T-helper 2 cell treated with Interferon-gamma antibody and Interleukin-4, amounts not matched to agents 5 μg/mL and 100 μg/mL, for 36 hours (primary cell): ENCODE measurements around the gene ATXN1.

Experiments
- DNase-seq: peaks from one replicate; pipeline ENCODE4 v3.0.0; 2021; ENCODE audit warnings: low spot score
- H3K27ac Mint-ChIP-seq: one replicate; pipeline ENCODE4 v1.8.0; 2021; ENCODE audit warnings: mild to moderate bottlenecking, mixed read lengths
- H3K27me3 Mint-ChIP-seq: one replicate; pipeline ENCODE4 v1.8.0; 2021; ENCODE audit warnings: low read depth, mixed read lengths
- H3K36me3 Mint-ChIP-seq: one replicate; pipeline ENCODE4 v1.8.0; 2021; ENCODE audit warnings: low read depth, mixed read lengths
- H3K4me1 Mint-ChIP-seq: one replicate; pipeline ENCODE4 v1.8.0; 2021; ENCODE audit warnings: low read depth, mixed read lengths
- H3K4me3 Mint-ChIP-seq: one replicate; pipeline ENCODE4 v1.8.0; 2022; ENCODE audit warnings: mild to moderate bottlenecking, moderate library complexity, mixed read lengths
- H3K9me3 Mint-ChIP-seq: one replicate; pipeline ENCODE4 v1.8.0; 2021; ENCODE audit warnings: mixed read lengths

Gene ATXN1

DNA sequence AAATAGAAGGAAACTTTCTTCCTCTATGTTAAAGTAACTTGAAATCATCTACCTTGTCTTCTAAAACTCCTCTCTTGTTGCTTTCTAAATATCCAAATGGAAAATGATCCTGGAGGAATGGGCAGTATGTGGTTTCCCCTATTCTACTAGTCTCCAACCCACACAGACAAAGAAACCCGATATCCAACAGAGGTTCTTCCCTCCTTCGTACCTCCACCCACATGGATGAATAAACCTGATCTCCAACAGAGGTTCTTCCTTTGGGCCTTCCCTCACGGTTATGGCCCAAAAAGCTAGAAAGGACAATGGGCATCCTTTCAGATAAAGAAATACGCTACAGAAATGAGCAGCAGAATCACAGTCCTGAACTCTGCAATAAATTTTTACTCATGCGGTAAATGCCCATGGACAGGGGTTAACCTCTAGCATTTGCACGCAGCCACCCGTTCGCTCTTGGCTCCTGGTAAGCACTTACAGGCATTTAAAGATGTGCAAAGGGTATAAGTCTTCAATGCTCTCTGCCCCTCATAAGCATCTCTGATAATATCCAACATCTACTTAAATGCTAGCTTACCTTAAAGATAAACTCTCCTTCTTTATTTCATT, 392.0 kb downstream of the ATXN1 start:
- Mint-ChIP-seq H3K27me3 (no peaks in the 10 kb centered on the region), H3K9me3 (peaks cover 4% of the 10 kb centered on the region), H3K36me3 (peaks cover 15% of the 10 kb centered on the region), H3K4me3 (no peak overlapping the region), H3K27ac (no peak overlapping the region), H3K4me1 (no peaks in the 10 kb centered on the region)
- DNase-seq = no peak

DNA sequence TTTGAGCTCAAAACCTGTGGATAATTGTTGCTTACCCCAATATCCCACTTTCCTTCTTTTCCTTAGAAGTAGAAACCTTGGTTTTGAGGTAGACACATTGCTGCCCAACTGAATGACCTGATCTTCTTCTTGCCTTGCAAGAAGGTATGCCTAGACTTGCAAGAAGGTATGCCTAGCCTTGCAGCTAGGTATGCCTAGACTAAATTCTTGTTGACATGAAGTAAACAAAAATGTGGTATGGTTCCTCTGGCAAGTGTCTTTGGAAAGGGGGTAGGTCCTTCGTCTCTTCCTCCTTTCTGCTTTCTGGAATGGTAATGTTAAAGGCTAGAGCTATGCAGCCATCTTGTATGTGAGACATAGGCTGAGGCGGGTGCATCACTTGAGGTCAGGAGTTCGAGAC, 393.7 kb downstream of the ATXN1 start:
- no peak overlapping the region for H3K4me3 Mint-ChIP-seq
- H3K36me3 Mint-ChIP-seq = peaks cover 11% of the 10 kb centered on the region
- no peaks in the 10 kb centered on the region for H3K9me3 Mint-ChIP-seq
- no peak for DNase-seq
- H3K27ac Mint-ChIP-seq = no peak overlapping the region
- no peaks in the 10 kb centered on the region for H3K4me1 Mint-ChIP-seq
- no peaks in the 10 kb centered on the region for H3K27me3 Mint-ChIP-seq

DNA sequence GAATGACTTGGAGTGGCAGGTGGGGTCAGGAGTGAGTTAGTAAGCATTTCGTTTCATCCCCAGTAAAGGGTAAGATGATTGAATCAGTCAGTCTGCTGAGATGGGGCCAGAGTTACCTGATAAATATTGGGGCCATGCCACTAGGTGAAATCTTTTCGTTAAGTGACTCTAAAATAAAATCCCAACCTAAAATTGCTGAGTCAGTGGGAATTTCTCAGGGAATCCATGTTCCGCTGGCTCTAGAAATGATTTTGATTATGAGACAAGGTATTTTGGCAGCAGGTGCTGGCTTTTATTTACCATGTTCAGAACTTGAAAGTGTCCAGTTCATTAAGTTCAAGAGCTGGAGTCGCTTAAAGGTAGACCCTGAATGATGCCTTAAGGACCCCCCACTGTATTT, 397.5 kb downstream of the ATXN1 start:
- DNase-seq = no peak
- Mint-ChIP-seq H3K9me3 (no peaks in the 10 kb centered on the region), H3K4me1 (no peaks in the 10 kb centered on the region), H3K4me3 (no peak overlapping the region), H3K27ac (no peak overlapping the region), H3K27me3 (no peaks in the 10 kb centered on the region), H3K36me3 (peaks cover 6% of the 10 kb centered on the region)

DNA sequence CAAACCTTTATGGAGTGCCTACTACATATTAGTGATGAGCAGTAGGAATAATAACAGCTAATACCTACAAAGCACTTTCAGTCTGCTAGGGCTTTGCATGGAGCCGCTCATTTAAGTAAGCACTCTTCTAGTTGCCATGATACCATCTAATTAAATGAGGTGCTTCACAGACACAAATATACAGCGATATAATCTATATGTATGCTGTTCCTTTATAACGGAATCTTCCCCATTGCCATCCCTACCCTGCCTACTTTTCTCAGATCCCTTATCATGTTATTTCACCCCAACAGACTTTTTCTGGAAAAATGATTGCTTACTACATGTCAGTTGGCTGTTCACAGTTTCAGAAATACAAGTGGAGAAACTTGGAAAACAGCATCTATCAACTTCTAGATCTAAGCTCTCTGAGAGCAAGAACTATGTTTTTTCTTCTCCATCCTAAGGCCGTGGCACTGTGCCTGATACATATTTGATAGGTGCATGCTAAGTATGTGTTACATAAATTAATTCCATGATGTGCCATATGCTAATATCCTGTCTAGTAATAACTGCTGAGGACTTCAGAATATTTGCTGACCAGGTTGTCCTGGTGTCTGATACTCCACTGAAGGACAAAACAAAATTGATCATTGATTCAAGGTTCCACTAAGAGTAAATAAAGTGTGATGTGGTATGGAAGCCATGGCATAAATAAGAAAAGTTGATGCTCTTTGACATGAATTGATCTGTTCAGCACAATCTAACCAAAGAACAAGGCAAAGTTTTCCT, 398.3 kb downstream of the ATXN1 start:
- H3K36me3 Mint-ChIP-seq = peaks cover 6% of the 10 kb centered on the region
- no peaks in the 10 kb centered on the region for H3K4me1 Mint-ChIP-seq
- no peaks in the 10 kb centered on the region for H3K27me3 Mint-ChIP-seq
- no peaks in the 10 kb centered on the region for H3K9me3 Mint-ChIP-seq
- no peak for DNase-seq
- H3K4me3 Mint-ChIP-seq = no peak overlapping the region
- no peak overlapping the region for H3K27ac Mint-ChIP-seq

DNA sequence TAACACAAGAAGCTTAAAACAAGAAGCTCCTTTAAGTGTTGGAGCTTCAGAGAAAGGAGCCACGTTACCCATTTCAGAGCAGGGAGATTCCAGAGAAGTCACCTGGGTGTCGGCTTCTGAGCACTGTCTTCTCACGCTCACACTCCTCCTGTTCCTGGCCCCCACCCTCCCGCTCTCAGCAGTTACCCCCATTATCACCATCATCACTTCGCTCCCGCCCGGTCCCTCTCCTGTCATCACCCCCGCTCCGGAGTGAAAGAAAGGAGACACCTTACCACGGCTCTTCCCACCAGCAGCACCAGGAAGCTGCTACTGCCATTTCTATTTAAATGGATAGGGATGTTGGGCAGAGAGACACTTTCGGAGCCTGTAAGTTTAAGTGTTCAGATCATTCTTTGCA, 399.0 kb downstream of the ATXN1 start:
- Mint-ChIP-seq H3K4me3 (no peak overlapping the region), H3K4me1 (no peaks in the 10 kb centered on the region), H3K9me3 (no peaks in the 10 kb centered on the region), H3K27ac (no peak overlapping the region), H3K36me3 (peaks cover 8% of the 10 kb centered on the region), H3K27me3 (no peaks in the 10 kb centered on the region)
- no peak for DNase-seq

DNA sequence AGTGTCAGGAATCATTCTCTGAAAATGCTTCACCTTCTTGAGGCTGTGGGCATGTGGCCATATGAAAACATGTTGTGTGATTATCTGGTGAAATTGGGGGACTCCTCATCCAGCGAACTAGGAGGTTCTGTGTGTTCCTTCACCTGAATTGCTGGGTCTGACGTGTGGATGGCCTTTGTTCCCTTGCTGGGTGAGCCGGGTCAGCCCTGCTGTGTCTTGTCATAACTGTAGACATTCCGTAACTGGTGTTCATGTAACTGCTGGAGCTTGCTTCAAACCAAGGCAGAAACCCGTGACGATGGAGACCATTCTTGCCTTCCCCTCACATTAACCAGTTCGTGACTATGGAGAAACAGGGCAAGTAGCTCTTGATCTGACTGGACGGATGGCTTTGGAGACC, 399.4 kb downstream of the ATXN1 start:
- no peak overlapping the region for H3K4me3 Mint-ChIP-seq
- no peaks in the 10 kb centered on the region for H3K9me3 Mint-ChIP-seq
- no peaks in the 10 kb centered on the region for H3K4me1 Mint-ChIP-seq
- peaks cover 8% of the 10 kb centered on the region for H3K36me3 Mint-ChIP-seq
- DNase-seq = no peak
- H3K27ac Mint-ChIP-seq = no peak overlapping the region
- H3K27me3 Mint-ChIP-seq = no peaks in the 10 kb centered on the region

DNA sequence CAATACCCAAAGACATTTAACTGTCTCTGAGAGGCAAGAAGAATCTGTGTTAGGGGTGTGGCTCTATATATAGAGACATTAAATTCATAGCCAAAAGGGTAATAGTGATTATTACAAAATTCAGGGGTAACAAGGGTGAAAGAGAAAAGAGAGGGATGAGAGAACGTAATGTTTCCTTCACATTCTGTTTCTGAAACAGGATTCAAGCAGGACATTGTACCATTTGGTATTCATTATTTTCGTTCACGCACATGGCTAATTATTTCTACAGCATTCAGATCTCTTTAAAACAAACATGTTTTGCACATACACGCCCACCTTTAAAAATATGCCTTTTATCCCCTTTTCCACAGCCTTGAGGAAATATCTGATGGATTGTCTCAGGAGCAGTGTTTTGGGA, 400.1 kb downstream of the ATXN1 start:
- H3K27me3 Mint-ChIP-seq = no peaks in the 10 kb centered on the region
- H3K36me3 Mint-ChIP-seq = peaks cover 8% of the 10 kb centered on the region
- peaks cover 3% of the 10 kb centered on the region for H3K4me1 Mint-ChIP-seq
- DNase-seq = no peak
- no peak overlapping the region for H3K4me3 Mint-ChIP-seq
- H3K27ac Mint-ChIP-seq = no peak overlapping the region
- no peaks in the 10 kb centered on the region for H3K9me3 Mint-ChIP-seq

DNA sequence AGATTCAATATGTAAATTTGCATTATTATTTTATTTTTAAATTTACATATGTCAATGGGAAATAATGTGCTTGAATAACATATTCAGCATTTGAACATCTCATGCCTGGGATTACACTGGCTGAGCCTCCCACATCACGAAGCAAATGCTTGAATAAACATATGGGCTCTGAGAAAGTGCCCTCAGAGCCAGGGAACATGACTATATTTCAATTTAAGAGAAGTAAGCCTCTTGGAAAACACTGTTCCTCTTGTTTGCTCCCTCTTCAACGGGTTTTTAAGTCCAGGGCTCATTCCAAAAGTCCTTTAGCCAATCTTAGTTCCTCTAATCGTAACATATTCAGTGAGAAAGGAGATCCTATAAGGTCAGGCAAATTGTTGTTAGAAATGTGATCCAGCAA, 400.9 kb downstream of the ATXN1 start:
- Mint-ChIP-seq H3K9me3 (no peaks in the 10 kb centered on the region), H3K27ac (no peak overlapping the region)
- DNase-seq = no peak

DNA sequence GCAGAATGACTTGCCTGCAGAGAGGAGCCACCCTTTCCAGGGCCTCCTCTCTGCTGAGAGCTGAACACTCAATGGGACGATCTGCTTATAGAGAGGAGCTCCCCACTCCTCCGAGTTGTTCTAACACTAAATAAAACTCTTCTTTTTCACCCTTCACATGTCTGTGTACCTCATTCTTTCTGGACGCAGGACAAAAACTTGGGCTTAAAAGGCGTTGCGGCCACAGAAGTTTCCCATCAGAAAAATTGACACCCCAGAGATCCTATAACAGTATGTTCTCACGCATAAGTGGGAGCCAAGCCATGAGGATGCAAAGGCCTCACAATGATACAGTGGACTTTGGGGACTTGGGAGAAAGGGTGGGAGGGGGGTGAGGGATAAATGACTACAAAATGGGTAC, 401.7 kb downstream of the ATXN1 start:
- Mint-ChIP-seq H3K27me3 (no peaks in the 10 kb centered on the region), H3K9me3 (no peaks in the 10 kb centered on the region), H3K4me3 (no peak overlapping the region), H3K4me1 (peaks cover 7% of the 10 kb centered on the region), H3K36me3 (peaks cover 5% of the 10 kb centered on the region), H3K27ac (no peak overlapping the region)
- no peak for DNase-seq

More for the DNA sequence above, 400.9 kb downstream of the ATXN1 start:
- Mint-ChIP-seq H3K4me3 (no peak overlapping the region), H3K36me3 (peaks cover 6% of the 10 kb centered on the region), H3K27me3 (no peaks in the 10 kb centered on the region), H3K4me1 (peaks cover 7% of the 10 kb centered on the region)

DNA sequence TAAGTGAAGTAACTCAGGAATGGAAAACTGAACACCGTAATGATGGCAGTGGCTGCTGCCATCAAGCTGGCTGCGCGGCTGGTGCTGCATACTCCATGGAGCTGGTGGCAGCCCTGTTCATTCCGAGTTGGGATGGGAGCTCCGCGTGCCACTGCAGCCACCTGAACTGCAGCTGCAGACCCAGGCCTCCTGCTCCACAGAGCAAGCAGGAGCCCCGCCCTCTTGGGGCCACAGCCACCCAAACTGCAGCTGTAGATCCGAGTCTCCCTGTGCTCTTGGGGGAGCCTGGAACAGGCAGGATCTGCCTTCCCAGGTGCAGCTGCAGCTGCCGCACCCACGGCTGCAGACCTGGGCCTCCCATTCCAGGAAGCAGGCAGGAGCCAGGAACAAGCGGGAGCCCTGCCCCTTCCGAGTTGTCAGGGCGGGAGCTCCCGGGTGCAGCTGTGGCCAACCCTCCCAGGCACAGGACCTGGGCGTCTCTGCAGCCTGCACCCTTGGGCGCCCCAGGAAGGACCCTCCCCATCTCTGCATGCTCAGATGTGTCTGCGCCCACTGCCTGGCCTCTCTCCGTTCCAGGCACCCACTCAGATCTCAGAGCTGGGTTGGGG, 402.6 kb downstream of the ATXN1 start:
- Mint-ChIP-seq H3K4me3 (no peak overlapping the region), H3K27me3 (no peaks in the 10 kb centered on the region), H3K9me3 (no peaks in the 10 kb centered on the region), H3K36me3 (peaks cover 5% of the 10 kb centered on the region), H3K27ac (no peak overlapping the region), H3K4me1 (peaks cover 7% of the 10 kb centered on the region)
- no peak for DNase-seq

DNA sequence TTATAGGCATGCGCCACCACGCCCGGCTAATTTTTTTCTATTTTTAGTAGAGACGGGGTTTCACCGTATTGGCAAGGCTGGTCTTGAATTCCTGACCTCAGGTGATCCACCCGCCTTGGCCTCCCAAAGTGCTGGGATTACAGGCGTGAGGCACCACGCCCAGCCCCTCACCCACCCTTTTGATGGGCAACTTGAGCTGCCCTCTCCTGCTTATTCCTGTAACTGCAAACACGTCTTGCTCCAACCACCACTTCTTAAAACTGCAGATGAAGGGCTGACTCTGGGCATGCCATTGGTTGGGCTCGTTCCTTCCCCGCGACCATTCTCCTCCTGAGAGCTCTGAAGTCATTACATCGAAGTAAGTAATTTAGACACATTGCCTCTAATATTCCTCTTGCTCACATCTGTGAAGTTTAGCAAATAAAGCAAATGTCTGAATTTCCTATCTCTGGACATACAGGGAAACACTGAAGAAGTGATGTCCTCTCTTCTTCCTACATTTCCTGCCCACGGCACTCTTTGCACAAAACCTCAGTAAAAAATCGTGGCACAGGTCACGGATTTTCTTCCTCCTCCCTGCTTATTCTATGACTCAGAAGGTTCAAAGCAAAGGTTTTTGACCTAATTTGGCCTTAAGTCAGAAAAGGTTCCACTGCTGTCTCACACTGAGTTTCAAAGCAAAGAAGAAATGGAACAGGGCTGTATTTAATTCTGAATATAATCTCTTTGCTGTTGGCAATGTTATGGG, 405.4 kb downstream of the ATXN1 start:
- no peak overlapping the region for H3K4me3 Mint-ChIP-seq
- H3K4me1 Mint-ChIP-seq = peaks cover 7% of the 10 kb centered on the region
- DNase-seq = no peak
- no peak overlapping the region for H3K27ac Mint-ChIP-seq
- no peaks in the 10 kb centered on the region for H3K9me3 Mint-ChIP-seq
- H3K36me3 Mint-ChIP-seq = peaks cover 5% of the 10 kb centered on the region
- no peaks in the 10 kb centered on the region for H3K27me3 Mint-ChIP-seq

DNA sequence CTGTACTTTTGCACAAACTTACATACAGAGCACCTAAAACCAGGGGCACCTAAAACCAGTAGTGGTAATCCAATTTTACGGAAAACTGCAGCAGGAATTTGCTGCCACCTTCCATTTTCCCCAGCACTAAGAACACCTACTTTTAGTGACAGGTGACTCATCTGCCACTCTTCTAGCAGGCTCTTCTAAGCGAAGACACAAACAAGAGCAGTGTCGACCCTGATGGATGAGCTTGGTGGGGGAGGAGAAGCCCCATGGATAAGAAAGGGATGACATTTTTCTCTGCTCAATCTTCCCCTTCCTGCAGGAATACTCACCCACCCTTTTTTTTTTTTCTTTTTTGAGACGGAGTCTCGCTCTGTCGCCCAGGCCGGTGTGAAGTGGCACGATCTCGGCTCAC, 406.0 kb downstream of the ATXN1 start:
- H3K9me3 Mint-ChIP-seq = no peaks in the 10 kb centered on the region
- peaks cover 7% of the 10 kb centered on the region for H3K4me1 Mint-ChIP-seq
- no peak overlapping the region for H3K4me3 Mint-ChIP-seq
- peaks cover 5% of the 10 kb centered on the region for H3K36me3 Mint-ChIP-seq
- no peak overlapping the region for H3K27ac Mint-ChIP-seq
- DNase-seq = no peak
- H3K27me3 Mint-ChIP-seq = no peaks in the 10 kb centered on the region

DNA sequence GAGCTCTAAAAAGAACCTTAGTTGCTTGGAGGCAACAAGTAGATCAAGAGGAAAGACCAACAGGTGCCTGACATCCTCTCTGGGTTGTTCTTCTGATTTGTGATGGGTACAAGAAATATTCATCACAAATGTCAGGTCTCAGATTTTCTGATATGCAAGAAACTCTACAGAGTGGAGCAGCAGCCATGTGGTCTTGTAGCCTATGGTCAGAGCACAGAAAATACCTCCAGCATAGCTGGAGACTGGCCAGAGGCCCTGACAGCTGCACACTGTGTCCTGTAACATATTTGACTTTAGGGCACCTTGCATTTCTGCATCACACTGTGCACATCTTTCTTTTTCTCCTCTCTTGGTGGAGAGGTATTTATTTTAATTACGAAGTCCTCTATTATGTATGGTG, 406.6 kb downstream of the ATXN1 start:
- no peak overlapping the region for H3K27ac Mint-ChIP-seq
- H3K4me3 Mint-ChIP-seq = no peak overlapping the region
- peaks cover 5% of the 10 kb centered on the region for H3K36me3 Mint-ChIP-seq
- peaks cover 7% of the 10 kb centered on the region for H3K4me1 Mint-ChIP-seq
- no peaks in the 10 kb centered on the region for H3K9me3 Mint-ChIP-seq
- DNase-seq = no peak
- no peaks in the 10 kb centered on the region for H3K27me3 Mint-ChIP-seq

DNA sequence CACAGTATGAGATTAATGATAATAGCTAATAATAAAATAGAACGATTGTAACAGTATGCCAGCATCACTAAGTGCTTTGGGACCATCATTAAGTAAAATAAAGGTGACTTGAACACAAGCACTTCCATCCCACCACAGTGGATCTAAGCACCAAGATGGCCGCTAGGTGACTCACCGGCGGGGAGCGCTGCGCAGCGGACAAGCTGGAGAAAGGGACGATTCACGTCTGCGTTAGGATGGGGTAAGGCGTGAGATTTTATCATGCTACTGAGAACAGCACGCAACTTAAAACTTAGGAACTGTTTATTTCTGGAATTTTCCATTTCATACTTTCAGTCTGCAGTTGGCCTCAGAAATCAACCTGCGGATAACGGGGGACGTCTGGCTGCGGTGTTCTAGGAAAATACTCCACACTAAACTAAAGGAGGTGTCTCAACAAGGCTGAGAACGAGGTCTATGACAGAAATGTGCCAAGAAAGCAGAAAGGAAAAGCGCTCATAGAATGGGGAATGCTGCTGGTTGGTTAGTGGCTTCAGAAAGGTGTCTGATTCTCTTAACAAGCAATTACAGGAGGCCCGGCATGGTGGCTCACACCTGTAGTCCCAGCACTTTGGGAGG, 408.3 kb downstream of the ATXN1 start:
- peaks cover 5% of the 10 kb centered on the region for H3K36me3 Mint-ChIP-seq
- no peaks in the 10 kb centered on the region for H3K9me3 Mint-ChIP-seq
- DNase-seq = no peak
- H3K27me3 Mint-ChIP-seq = no peaks in the 10 kb centered on the region
- H3K4me3 Mint-ChIP-seq = no peak overlapping the region
- H3K4me1 Mint-ChIP-seq = peaks cover 7% of the 10 kb centered on the region
- H3K27ac Mint-ChIP-seq = no peak overlapping the region
